ENCODE data around the gene GLIS1.

DNA sequence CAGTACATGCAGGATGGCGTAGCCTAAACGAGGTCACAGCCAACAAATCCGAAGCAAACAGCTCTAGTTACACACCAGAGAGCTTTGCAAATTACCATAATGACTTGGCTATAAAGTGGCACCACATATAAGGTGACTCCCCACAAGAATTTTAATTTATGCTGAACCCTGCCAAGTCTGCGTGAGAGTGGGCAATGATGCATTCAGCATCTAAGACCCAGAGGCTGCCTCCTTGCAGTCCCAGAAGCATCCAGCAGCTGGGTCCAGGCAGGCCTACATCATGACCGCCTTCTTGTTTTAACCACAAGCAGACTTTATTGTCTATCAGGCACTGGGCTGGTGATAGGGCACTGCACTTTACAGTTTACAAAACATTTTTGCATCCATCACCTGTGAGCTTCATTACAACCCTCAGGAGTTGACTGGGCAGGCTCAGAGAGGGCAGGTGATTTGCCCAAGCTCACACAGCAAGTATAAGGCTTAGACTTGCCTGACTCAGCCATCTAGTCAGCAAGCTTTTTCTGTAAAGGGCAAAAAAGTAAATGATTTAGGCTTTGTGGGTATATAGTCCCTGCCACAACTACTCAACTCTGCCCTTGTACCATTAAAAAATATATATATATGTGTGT, 134.6 kb downstream of the GLIS1 start:
- TF ChIP-seq, protein P1, sequence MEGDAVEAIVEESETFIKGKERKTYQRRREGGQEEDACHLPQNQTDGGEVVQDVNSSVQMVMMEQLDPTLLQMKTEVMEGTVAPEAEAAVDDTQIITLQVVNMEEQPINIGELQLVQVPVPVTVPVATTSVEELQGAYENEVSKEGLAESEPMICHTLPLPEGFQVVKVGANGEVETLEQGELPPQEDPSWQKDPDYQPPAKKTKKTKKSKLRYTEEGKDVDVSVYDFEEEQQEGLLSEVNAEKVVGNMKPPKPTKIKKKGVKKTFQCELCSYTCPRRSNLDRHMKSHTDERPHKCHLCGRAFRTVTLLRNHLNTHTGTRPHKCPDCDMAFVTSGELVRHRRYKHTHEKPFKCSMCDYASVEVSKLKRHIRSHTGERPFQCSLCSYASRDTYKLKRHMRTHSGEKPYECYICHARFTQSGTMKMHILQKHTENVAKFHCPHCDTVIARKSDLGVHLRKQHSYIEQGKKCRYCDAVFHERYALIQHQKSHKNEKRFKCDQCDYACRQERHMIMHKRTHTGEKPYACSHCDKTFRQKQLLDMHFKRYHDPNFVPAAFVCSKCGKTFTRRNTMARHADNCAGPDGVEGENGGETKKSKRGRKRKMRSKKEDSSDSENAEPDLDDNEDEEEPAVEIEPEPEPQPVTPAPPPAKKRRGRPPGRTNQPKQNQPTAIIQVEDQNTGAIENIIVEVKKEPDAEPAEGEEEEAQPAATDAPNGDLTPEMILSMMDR (IDR thresholded peaks at IDR 0.05), result no peak
- TF ChIP-seq EP300 (IDR thresholded peaks at IDR 0.05), result no peak

All from stomach (tissue), 4 donors.